ENCODE measurements around the gene MAD1L1.

The MAD1L1 gene

DNA sequence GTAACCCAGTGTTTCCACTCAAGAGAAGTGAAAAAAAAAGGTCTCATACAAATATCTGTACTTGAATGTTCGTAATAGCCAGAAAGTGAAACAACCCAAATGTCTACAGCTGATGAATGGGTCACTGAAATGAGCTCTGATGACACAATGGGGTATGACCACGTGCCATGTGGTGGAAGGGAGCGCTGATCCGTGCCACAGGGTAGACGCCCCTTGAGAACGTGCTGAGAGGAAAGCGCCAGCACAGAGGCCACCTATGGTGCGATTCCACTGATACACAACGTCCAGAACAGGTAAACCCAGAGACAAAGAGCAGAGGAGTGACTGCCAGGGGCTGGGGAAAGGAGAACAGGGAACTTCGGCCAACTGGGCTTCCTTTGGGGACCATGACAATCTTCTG lies 50.3 kb downstream of the MAD1L1 start:
- no peaks in the 10 kb centered on the region for H3K27me3 ChIP-seq
- no peak overlapping the region for H3K4me3 ChIP-seq (ENCODE audit: low read depth in 1 of 2, low read length in 1 of 2)
- H3K9me3 ChIP-seq: no peaks in the 10 kb centered on the region
- H3K4me1 ChIP-seq (ENCODE audit: control insufficient read depth in 1 of 2, insufficient read depth in 1 of 2, low read depth in 1 of 2, low read length in 1 of 2): no peaks in the 10 kb centered on the region
- TF ChIP-seq, protein P1, sequence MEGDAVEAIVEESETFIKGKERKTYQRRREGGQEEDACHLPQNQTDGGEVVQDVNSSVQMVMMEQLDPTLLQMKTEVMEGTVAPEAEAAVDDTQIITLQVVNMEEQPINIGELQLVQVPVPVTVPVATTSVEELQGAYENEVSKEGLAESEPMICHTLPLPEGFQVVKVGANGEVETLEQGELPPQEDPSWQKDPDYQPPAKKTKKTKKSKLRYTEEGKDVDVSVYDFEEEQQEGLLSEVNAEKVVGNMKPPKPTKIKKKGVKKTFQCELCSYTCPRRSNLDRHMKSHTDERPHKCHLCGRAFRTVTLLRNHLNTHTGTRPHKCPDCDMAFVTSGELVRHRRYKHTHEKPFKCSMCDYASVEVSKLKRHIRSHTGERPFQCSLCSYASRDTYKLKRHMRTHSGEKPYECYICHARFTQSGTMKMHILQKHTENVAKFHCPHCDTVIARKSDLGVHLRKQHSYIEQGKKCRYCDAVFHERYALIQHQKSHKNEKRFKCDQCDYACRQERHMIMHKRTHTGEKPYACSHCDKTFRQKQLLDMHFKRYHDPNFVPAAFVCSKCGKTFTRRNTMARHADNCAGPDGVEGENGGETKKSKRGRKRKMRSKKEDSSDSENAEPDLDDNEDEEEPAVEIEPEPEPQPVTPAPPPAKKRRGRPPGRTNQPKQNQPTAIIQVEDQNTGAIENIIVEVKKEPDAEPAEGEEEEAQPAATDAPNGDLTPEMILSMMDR (IDR thresholded peaks at IDR 0.05): no peak
- H3K27ac ChIP-seq: no peak overlapping the region
- H3K36me3 ChIP-seq: peaks cover 4% of the 10 kb centered on the region

DNA sequence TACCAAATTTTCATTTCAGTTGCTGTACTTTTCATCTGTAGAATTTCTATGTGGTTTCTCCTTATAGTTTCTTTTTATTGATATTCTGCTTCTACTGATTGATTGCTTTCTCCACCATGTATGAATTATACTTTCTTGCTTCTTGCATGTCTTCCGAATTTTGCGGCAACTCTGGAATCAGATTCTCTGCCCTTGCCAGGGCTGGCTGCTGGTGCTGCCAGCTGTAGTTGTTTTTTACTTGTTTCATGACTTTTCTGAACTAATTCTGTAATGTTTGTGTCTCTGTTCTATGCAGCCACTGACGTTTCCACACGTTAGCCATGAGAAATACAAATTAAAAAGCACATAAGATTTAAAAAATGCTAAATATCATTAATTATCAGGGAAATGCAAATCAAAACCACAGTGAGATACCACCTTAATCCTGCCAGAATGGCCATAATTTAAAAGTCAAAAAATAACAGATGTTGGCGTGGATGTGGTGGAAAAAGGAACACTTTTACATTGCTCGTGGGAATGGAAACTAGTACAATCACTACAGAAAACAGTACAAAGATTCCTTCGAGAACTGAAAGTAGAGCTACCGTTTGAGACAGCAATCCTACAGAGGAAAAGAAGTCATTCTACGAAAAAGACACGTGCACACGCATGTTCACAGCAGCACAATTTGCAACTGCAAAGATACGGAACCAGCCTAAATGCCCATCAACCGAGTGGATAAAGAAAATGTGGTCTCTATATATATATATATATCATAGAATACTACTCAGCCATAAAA lies 51.5 kb downstream of the MAD1L1 start:
- TF ChIP-seq, protein P1 (IDR thresholded peaks at IDR 0.05): no peak

DNA sequence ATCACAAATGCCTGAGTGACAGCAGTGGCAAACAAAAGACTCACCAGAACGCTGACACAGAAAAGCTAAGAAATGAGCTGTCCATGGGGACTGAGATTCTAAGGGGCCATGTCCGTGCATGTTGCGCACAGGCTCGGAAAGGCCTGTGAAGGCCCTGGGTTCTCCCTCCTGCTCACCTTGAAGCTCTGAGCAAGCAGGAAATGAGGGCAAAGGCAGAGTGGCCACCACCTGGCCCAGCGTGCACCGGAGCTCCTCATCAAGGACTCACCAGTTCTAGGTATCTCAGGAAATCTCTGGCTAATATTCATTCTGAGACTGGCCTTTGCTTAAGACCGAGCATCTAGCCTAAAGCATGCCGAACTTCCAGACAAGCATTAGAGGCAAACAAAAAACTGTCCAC lies 52.7 kb downstream of the MAD1L1 start:
- TF ChIP-seq, protein P1 (IDR thresholded peaks at IDR 0.05): no peak

More for the DNA sequence above, 51.5 kb downstream of the MAD1L1 start:
- no peaks in the 10 kb centered on the region for H3K4me1 ChIP-seq (ENCODE audit: control insufficient read depth in 1 of 2, insufficient read depth in 1 of 2, low read depth in 1 of 2, low read length in 1 of 2)
- H3K9me3 ChIP-seq: no peaks in the 10 kb centered on the region
- no peak overlapping the region for H3K4me3 ChIP-seq (ENCODE audit: low read depth in 1 of 2, low read length in 1 of 2)
- peaks cover 4% of the 10 kb centered on the region for H3K36me3 ChIP-seq
- no peaks in the 10 kb centered on the region for H3K27me3 ChIP-seq
- no peak overlapping the region for H3K27ac ChIP-seq

DNA sequence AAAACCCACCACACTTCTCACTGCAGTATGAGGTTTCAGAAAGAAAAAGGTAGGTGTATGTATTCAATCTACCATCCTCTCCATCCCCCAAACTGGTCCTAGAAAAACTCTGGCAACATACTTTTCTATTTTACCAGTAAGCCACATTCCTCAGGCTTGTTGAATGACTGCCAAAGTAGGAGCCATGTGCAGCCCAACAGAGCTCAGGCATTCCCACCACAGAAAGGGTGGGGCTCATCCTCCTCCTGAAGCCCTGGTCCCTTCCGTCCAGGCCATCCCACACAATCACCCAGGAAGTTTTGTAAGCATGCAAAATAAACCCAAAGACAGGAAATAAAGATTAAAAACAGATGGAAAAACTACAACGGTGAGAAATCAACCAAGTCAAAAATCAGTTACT lies 57.2 kb downstream of the MAD1L1 start:
- Histone ChIP-seq H3K36me3 (no peaks in the 10 kb centered on the region), H3K4me3 (ENCODE audit: low read depth in 1 of 2, low read length in 1 of 2) (no peak overlapping the region), H3K27me3 (no peaks in the 10 kb centered on the region), H3K27ac (no peak overlapping the region), H3K4me1 (ENCODE audit: control insufficient read depth in 1 of 2, insufficient read depth in 1 of 2, low read depth in 1 of 2, low read length in 1 of 2) (no peaks in the 10 kb centered on the region), H3K9me3 (no peaks in the 10 kb centered on the region)
- TF ChIP-seq, protein P1 (IDR thresholded peaks at IDR 0.05): no peak

More for the DNA sequence above, 52.7 kb downstream of the MAD1L1 start:
- no peak overlapping the region for H3K27ac ChIP-seq
- H3K4me1 ChIP-seq (ENCODE audit: control insufficient read depth in 1 of 2, insufficient read depth in 1 of 2, low read depth in 1 of 2, low read length in 1 of 2): no peaks in the 10 kb centered on the region
- H3K36me3 ChIP-seq: peaks cover 4% of the 10 kb centered on the region
- H3K27me3 ChIP-seq: no peaks in the 10 kb centered on the region
- no peak overlapping the region for H3K4me3 ChIP-seq (ENCODE audit: low read depth in 1 of 2, low read length in 1 of 2)
- no peaks in the 10 kb centered on the region for H3K9me3 ChIP-seq

DNA sequence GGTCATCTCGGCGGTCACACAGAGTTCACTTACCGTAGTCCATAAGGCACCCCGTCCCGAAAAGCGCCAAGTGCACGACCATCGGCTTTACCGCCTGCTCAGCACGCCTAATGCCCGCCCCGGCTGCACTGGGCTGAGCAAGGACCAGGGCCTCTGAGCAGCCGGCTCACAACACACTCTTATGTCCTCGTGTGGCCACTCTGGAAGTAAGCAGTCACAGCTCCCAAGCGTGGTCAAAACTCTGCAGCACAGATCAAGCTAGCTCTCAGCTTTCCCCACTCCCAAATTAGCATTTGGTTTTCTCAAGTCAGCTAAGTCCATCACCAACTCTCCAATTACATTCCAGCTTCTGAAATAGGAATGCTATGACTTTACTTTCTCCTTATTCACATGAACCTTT lies 57.7 kb downstream of the MAD1L1 start:
- Histone ChIP-seq H3K27ac (no peak overlapping the region), H3K4me3 (ENCODE audit: low read depth in 1 of 2, low read length in 1 of 2) (no peak overlapping the region), H3K4me1 (ENCODE audit: control insufficient read depth in 1 of 2, insufficient read depth in 1 of 2, low read depth in 1 of 2, low read length in 1 of 2) (no peaks in the 10 kb centered on the region), H3K36me3 (no peaks in the 10 kb centered on the region), H3K9me3 (no peaks in the 10 kb centered on the region), H3K27me3 (no peaks in the 10 kb centered on the region)
- TF ChIP-seq, protein P1 (IDR thresholded peaks at IDR 0.05): no peak
